HK-2 (cell line): Measurements from ENCODE around the gene DLX3.
"Not testable (repeated sequence)": the region's sequence is repeated elsewhere in the genome, so short reads cannot be mapped to it uniquely, and the experiment has no call there.

Experiments used
- DNase-seq: peaks from one replicate; pipeline ENCODE4 v3.0.0-alpha.2; 2018; ENCODE audit not compliant: unreplicated experiment

DLX3 gene

DNA sequence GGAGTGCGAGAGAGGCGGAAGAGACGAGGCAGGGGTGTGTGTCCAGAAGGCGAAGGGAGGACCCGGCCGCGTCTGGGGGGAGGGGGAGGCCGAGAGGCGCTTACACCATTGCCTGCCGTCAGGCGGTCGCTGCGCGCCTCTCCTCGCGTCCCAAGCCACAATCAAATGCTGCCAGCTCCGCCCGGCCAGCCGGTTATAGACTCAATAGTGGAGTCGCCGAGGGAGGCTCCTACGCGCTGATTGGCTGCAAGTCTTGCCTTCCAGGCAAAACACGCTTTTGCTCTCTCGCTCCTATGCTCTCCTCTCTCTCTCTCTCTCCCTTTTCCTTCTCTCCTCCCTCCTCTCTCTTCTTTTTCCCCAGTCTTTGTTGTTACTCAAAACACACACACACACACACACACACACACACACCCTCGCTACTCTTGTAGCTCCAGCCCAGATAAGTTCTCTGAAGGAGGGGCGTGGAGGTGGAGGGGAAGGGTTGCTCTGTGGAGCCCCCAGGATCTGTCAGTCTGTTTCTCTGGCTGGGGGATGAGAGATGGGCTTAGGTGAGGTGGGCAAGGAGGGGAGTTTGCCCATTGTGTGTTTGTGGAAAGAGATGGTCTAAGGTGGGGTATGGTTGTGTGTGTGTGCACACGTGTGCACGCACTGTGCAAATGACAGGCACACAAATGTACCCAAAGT, at the start of gene DLX3:
Gene DLX3 (minus strand): TSS at position 170 of the 684 bp plus-strand sequence. CDS start 226 bp downstream, outside the sequence.
- peak; percentile 38 for DNase-seq

DNA sequence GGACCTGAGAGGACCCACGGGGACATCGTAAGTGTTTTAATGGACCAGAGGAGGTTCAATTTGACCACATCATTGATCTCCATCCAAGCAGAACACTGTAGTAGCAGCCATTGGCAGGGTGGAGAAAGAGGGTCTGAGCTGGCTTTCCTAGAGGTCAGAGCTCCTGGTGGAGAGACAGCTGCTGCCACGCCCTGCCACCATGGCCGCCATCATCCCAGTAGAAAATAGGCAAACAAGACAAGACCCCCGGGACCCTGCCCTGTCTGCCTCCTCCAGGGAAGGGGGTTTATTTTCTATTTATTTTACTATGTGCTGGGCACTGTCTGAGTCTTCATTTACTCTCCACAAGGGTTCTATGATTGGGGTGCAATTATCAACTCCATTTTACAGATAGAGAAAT, 49.5 kb upstream of the DLX3 start:
- DNase-seq: no peak

DNA sequence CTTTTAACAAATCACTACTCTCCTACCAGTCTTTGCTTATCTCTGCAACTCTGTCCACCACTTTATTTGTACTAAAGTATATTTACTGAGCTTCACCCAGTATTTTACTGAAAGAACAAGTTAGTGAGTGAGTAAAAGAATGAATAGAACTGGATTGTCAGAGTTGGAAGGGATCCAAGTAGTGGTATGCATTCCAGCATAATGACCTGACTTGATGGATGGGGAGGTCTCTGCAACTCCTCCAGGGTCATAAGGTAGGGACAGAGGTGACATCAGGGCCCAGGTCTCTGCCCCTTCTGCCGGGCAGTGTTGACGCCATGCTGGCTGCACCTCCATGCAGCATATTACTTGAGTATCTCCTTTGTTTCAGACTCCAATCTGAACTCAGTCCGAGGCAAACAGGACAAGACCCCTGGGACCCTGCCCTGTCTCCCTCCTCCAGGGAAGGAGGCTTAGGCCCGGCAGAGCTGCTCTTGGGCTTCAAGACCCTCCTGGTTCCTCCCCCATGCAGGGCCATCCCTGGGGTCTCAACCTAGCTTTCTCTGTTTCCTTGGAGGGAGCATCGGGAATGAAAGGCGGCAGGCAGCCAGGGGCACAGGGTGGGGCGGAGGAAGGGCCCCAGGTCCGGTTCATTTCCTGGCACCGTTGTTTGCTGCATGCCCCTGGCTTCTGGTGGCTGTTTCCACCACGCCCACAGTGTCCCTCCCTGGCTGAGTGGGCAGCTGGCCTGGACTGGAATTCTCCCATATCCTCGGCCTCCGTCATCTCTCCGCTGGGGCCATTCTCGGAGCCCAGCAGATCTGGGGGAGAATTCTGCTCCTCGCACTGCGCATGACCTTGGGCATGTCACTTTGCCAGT, 48.5 kb upstream of the DLX3 start:
- DNase-seq: no peak

DNA sequence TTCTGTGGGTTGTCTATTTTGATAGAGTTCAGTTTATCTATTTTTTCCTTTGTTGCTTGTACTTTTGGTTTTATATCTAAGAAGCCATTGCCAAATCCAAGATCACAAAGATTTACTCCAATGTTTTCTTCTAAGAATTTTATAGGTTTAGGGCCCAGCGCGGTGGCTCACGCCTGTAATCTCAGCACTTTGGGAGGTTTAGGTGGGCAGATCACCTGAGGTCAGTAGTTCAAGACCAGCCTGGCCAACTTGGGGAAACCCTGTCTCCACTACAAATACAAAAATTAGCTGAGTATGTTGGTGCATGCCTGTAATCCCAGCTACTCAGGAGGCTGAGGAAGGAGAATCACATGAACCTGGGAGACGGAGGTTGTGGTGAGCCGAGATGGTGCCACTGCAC, 47.2 kb upstream of the DLX3 start:
- DNase-seq: no peak

DNA sequence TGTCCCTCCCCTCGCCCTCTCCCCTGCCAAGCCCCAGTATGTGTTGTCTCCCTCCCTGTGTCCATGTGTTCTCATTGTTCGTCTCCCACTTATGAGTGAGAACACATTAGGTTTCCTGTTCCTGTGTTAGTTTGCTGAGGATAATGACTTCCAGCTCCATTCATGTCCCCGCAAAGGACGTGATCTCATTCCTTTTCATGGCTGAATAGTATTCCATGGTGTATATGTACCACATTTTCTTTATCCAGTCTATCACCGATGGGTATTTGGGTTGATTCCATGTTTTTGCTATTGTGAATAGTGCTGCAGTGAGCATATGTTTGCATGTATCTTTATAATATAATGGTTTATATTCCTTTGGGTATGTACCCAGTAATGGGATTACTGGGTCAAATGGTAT, 45.5 kb upstream of the DLX3 start:
- DNase-seq: not testable (repeated sequence)

DNA sequence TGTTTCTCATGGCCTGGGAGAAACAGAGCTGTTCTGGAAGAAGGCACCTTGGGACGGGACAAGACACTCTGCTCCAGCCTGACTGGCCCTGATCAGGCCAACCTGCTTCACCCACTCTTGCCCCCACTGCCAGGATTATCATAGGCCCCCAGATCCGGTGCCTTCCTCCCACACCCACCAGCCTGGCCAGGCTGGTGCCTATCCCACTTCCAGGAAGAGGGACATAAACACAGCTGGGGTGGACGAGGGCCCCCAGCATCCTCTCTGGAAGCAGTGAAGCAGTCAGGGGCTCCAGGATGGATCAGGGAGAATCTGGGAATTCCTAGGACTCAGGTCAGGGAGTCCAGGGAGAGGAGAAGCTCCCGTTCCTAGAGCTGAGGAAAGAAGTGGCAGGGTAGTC, 44.0 kb upstream of the DLX3 start:
- no peak for DNase-seq

DNA sequence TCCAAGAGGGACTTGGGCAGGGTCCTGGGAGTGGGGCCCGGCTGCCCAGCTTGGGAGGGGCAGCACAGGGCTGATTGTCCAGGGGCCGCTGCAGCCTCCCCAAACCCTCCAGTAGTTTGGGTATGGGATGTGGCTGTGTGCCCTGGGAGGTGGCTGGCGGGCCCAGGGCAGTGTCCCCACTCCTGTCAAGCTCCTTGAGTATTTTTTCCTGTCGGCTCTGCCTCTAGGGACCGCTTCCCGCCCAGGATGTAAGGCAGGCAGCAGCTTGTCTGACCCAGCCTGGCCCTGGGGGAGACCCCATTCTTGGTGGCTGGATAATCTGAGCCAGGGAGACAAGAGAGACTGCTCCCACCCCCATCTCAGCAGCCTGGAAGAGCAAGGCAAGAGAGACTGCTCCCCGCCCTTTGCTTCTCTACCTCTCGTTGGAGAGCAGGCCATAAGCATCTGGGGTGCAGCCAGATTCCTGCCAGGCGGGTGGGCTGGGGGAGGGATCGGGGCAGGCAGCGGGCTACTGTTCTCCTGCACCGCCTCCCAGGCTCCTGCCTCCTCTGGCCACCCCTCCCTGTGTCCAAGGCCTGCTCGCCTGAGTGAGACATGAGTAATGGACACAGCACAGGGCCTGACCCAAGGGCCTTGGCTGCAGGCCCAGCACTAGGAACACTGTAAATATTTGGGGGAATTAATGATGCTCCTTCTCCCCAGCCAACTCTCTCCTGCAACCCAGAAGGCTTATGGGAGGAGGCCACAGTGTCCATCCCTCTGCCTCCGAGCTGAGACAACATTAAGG, 42.5 kb upstream of the DLX3 start:
- peak; percentile 80 for DNase-seq

DNA sequence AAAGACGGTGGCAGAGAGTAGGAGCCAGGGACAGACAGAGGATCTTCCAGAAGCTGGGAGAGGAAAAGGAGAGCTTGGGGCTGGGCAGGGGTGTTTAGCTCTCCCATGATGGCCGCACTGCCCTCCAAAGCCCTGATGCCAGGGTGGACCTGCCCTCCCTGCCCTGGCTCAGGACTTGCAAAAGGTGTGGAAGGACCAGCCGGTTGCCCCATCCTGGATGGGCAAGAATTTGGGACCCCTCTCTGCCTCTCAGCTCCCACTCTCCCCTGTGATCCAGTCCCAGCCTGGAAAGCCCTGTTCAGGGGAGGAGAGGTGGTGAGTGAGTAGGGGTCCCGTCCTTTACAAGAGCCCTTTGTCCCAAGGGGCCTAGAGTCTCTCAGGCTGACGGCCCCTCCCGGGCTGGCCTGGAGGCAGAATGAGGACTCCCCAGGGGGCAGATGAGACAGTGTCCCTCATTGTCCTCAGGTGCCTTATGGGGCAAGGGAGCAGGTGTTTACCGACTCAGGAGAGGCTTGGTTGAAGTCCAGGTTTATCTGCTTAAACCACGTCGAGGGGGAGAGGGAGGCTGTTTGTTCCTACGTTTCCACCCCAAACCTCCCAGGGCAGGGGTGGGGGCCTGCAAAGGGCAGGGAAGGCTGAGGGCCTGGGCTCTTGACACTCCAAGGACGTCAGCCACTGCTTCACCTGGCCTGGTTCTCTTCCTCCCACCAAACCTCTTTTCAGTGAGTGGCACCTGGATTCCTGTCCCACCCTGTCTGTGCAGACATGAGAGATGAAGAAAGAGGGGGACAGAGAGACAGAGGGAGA, 41.6 kb upstream of the DLX3 start:
- no peak for DNase-seq

DNA sequence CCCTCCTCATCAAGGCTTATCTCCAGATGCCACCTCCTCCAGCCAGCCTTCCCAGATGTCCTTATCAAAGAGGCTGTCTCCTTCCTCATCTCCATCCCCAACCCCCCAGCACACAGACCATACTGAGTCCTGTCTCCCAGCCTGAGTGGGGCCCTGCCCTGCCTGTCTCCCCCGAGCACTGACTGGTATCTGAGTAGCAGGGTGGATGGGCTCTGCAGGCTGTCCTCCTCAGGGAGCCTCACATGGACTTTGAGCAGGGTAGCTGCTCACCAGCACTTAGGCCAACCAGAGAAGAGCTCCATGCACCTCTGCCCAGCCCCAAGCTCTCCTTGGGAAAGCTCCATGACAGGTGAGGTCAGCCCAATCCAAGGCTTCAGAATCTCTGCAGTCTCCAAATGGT, 40.9 kb upstream of the DLX3 start:
- no peak for DNase-seq

DNA sequence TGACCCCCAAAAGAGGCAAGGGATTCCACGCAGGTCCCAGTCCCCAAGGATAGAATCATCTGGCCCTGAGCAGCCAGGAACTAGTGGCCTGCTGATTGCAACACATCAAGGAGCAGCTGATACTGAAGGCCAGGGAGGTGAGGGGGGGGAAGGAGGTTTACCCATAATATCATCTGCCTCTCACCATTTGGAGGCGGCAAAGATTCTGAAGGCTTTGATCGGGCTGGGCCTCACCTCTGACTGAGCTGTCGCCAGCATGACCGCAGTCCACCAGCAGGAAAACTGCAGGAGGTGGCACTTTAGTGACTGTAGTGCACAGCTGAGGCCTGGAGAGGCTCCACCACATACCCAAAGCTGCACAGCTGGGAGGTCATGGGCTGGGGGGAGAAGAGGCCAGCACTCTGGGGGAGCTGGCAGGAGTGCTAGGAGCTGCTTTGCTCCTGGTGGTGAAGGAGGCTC, 40.4 kb upstream of the DLX3 start:
- DNase-seq: no peak

DNA sequence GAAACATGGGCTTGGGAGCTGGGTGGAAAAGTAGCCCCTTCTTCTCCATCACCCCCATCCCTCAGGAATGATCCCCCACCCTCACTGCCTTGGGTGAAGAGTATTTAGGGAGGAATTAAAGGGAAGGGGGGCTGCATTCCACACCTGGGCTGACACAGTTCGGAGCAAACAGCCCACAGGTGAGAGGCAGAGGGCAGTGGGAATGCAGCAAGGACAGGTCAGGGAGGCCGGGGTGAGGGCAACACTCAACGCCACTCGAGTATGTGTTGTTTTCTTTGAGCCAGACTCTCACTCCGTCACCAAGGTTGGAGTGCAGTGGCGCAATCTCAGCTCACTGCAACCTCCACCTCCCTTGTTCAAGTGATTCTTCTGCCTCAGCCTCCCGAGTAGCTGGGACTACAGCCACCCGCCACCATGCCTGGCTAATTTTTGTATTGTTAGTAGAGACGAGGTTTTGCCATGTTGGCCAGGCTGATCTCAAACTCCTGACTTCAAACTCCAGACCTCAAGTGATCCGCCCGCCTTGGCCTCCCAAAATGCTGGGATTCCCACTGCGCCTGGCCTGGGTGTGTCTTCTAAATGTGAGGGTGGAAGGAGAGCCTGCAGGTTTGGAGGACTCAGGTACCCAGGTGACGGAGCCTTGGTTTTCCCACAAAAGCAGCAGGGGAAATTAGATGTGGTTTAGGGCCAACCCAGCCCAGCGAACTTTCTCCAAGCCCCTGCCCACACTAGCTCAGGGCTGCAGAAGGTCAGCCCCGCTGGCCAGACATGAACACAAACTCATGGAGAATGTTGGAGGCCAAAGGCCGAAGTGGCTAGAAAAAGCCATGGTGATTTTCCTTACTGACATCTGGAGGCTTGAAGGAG, 39.7 kb upstream of the DLX3 start:
- DNase-seq: no peak

DNA sequence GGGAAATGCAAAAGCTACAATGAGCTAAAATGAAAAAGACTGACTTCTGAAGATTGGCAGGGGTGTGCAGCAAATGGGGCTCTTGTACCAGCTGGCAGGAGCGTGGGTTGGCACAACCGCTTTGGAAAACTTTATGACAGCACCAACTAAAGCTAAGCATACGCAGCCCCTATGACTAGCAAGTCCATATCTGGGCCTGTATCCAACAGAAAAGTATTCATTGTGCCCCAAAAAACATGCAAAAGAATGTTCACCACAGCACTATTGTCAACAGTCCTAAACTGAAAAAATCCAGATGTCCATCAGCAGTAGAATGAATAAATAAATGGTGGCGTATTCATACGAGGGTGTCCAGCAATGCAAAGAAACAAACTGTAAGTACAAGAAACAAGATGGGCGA, 38.3 kb upstream of the DLX3 start:
- DNase-seq: no peak

DNA sequence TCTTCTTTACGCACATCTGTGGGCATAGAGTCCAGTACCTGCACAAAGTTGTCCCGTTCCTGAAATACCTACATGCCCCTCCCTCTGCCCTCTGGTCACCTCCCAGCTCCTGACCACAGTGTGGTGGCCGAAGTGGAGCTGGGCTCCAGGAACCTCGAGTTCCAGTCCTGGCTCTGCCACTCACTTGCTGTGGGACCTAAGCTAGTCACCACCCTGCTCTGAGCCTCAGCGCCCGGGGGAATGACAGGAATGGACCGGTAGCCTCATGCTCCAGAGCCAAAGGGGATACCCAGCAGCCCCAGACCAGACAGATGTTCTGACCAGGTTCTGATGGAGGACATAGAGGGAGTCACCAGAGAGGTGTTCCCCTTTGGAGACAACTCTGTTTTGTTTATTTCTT, 34.2 kb upstream of the DLX3 start:
- no peak for DNase-seq

DNA sequence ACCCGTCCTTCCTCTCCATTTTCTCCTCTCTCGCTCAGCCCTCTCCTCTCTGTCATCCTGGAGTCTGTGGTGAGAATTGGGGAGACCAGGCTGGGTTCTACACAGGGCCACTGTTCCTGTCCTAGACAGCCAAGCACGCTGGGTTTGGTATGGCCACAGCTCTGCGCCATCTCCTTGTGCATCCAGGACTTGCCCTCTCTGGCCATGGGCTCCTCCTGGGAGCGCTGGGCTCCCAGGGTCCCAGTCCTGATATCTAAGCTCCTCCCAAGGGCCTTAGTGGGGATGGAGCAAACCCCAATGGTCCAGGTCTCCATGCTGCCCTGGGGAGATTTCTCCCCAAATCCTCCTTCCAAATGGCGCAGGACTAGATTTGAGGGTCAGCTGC, 33.7 kb upstream of the DLX3 start:
- no peak for DNase-seq

DNA sequence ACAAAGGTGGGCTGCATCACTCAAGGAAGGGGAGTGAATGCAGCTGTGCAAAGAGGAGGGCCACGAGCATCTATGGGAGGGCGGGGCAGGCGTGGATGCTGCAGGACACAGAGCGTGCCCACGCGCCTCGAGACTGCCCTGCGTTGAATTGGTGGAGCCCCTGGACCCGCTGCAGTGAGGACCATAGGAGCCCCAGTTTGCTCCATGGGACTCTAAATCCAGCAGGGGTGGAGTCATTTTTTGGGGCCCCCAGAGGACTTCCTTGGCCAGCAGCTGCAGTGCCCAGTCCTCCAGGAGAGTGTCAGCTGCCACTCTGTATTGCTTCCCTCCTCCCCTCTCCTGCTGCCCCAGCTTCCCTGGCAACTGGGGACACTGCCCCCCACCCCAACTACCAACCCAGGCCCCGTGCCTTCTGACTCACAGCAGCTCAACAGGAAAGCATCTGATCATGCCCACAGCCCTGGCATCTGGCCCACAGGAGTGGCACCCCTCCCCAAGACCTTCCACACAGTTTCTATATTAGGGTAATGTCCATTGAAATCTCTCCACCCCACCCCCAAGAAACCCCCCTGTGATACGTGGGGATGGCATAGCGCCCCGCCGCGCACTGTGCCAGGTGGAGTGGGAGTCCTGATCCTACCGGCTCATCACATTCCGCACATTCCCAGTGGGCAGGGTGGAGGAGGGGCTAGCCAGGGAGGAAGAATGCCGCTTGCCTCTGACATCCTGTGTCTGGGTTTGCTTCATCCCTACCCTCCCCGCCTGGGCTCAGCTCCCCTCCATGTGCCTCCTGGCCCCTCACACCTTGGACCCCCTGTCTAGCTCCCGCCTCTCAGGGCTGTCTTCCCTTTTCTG, 33.1 kb upstream of the DLX3 start:
- DNase-seq: peak; percentile 97

DNA sequence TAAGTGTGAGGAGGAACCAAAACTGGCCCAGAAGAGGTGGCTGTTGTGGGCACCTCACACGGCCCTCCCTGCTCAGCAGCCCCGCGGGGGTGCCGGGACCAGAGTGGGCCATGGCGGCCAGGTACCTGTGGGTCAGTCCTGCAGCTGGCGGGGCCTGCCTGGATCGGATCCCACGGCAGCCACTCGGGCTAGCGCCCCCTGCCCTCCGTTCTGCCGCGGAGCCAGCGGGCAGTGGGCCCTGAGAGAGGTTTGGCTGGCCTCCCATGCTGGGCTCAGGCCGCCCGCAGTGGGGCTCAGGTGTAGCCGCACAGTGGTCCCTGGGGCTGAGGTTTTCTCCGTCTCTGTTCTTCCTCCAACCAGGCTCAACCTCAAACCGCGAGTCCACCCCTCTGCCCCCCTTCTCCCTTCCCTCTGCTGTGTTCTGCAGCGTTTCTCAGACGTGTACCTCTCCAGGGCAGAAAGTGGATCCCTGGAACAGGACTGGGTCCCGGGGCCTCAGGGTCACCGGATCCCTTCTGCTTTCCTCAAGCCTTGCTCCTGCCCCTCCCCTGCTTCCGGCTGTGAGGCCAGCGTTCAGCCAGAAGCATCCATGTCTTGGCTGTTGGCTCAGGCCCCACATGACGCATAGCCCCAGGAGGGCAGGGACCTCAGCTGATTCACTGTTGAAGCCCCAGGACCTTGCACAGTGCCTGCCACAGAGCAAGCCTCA, 32.3 kb upstream of the DLX3 start:
- peak; percentile 95 for DNase-seq

DNA sequence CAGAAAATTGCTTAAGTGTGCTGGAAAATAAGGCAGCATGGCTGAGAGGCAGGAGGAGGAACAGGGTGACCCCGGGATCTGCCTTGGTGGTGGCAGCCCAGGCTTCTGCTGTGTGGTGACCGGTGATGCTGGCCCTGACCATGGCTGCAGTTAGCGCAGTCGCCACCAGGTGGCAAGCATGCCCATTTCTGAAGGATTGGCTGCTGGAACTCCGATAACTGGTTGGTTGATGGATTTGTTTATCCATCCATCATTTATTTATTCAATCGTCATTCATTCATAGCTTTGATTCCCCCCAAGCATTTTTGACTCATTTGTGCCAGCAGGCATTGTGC, 31.8 kb upstream of the DLX3 start:
- peak; percentile 93 for DNase-seq

DNA sequence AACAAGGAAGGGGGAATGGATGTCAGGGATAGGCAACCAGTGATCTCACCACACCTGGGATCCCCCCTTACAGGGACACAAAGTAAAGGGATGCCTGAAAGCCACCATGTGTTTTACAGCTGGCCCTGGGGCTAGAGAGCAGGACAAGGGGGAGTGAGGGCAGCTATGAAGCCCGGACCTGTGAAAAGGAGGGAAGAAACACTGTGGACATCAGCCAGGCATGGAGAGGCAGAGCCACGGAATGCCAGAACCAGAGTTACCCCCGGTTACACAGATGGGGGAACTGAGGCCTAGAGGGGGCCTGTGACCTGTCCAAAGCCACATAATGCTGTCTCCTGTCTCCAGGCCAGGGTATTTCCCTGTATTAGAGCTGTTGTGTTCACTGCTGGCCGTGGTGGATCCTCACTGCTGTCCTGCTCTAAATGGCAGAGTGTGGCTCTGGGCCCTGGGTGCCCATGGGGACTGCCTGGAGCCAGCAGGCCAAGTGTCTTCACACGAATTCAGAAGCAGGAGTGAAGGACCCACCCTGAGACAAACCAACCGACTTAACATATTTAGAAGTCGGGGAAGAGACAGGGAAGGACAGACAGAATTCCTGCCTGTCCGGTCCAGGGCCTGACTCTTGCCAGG, 31.1 kb upstream of the DLX3 start:
- no peak for DNase-seq

DNA sequence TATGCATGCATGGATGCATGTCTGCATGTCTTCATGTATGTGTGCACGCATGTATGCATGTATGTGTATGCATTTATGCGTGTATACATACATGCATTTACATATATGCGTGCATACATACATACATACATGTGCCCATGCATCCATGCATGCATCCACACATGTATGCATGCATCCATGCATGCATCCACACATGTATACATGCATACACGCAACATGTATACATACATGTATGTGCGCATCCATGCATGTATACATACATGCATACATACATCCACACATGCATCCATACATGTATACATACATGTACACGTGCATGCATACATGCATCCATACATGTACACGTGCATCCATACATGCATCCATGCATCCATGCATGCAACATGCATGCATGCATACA, 29.8 kb upstream of the DLX3 start:
- no peak for DNase-seq
